Astrocyte (in vitro differentiated cells and primary cell): ENCODE data around the gene ACTN4.

Source experiments
- EZH2 ChIP-seq: IDR thresholded peaks from 2 replicates; pipeline ENCODE4 v1.6.1; 2012; ENCODE audit warnings: mild to moderate bottlenecking, low read length, inconsistent platforms; ENCODE audit not compliant: insufficient read depth
- TF ChIP-seq, protein P1 (sequence below): IDR thresholded peaks from 2 replicates; pipeline ENCODE4 v1.5.1; 2011; ENCODE audit warnings: low read depth, mild to moderate bottlenecking, inconsistent platforms, low read length, moderate library complexity; ENCODE audit not compliant: insufficient read depth

DNA sequence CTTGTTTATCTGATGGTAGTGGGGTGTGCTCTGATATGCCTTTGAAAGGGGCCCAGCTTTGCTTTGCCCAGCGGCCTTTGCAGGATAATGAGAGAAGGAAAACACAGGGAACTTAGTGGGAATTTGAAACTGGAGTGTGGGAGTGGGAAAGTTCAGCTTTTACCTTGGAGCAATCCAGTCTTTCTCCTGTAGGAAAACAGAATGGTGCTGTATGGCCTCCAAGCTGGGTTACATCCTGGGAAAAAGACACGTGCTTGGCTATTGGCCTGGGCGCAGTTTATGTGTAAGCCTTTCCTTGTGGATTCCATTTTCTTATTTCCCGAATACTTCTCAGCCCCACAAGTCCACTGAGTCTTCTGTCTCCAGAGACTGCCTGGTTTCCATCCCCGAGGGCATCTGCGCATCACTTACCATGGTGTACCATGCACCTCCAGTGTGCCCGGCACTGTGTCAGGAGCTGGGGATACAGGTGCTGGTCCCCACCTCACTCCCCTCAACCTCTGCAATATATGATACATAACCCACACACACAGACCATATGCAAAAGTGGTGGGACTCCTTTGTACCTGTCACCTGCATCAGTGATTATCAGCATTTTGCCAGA, 31.5 kb downstream of the ACTN4 start:
- TF ChIP-seq, protein P1, sequence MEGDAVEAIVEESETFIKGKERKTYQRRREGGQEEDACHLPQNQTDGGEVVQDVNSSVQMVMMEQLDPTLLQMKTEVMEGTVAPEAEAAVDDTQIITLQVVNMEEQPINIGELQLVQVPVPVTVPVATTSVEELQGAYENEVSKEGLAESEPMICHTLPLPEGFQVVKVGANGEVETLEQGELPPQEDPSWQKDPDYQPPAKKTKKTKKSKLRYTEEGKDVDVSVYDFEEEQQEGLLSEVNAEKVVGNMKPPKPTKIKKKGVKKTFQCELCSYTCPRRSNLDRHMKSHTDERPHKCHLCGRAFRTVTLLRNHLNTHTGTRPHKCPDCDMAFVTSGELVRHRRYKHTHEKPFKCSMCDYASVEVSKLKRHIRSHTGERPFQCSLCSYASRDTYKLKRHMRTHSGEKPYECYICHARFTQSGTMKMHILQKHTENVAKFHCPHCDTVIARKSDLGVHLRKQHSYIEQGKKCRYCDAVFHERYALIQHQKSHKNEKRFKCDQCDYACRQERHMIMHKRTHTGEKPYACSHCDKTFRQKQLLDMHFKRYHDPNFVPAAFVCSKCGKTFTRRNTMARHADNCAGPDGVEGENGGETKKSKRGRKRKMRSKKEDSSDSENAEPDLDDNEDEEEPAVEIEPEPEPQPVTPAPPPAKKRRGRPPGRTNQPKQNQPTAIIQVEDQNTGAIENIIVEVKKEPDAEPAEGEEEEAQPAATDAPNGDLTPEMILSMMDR = no peak
- TF ChIP-seq EZH2 = no peak
